DMS79 treated with DMSO at 0.1 percent for 48 hours (cell line): ENCODE measurements around the gene PKD1L1.
A peak's percentile ranks its signal among the peaks of the same experiment; 100 is the strongest.
"Not testable (repeated sequence)": the region's sequence is repeated elsewhere in the genome, so short reads cannot be mapped to it uniquely, and the experiment has no call there.

ENCODE experiments used
- DNase-seq: peaks from one replicate; lab custom pipeline; 2025; lab: John Stamatoyannopoulos, UW

PKD1L1 gene

GRCh38 chr7:47956220-47956619, 8.0 kb upstream of the PKD1L1 start:
- no peak for DNase-seq

- no peak for DNase-seq
Measured at GRCh38 chr7:47954231-47954911, 6.1 kb upstream of the PKD1L1 start.

GRCh38 chr7:47953822-47954221, 5.6 kb upstream of the PKD1L1 start:
- no peak for DNase-seq

- no peak for DNase-seq
Measured at GRCh38 chr7:47952224-47952623, 4.0 kb upstream of the PKD1L1 start.

- DNase-seq = no peak
Measured at GRCh38 chr7:47951374-47951773, 3.1 kb upstream of the PKD1L1 start.

GRCh38 chr7:47950714-47951113, 2.4 kb upstream of the PKD1L1 start:
- no peak for DNase-seq

- no peak for DNase-seq
Measured at GRCh38 chr7:47949703-47950102, 1.4 kb upstream of the PKD1L1 start.

GRCh38 chr7:47947355-47947749, 914 bp downstream of the PKD1L1 start:
- DNase-seq = no peak

- no peak for DNase-seq
Measured at GRCh38 chr7:47946581-47947354, 1.5 kb downstream of the PKD1L1 start.

- DNase-seq = peak; percentile 32
Measured at GRCh38 chr7:47945261-47946015, 2.8 kb downstream of the PKD1L1 start.

- DNase-seq = no peak
Measured at GRCh38 chr7:47944536-47945260, 3.6 kb downstream of the PKD1L1 start.

GRCh38 chr7:47943676-47944474, 4.4 kb downstream of the PKD1L1 start:
- DNase-seq = no peak

GRCh38 chr7:47942651-47943050, 5.6 kb downstream of the PKD1L1 start:
- not testable (repeated sequence) for DNase-seq

- no peak for DNase-seq
Measured at GRCh38 chr7:47942132-47942531, 6.1 kb downstream of the PKD1L1 start.

- DNase-seq = no peak
Measured at GRCh38 chr7:47941136-47941844, 7.0 kb downstream of the PKD1L1 start.

- DNase-seq = no peak
Measured at GRCh38 chr7:47940088-47941013, 7.9 kb downstream of the PKD1L1 start.

- no peak for DNase-seq
Measured at GRCh38 chr7:47939425-47940036, 8.7 kb downstream of the PKD1L1 start.

GRCh38 chr7:47938574-47939165, 9.6 kb downstream of the PKD1L1 start:
- DNase-seq = no peak
